Mesendoderm (in vitro differentiated cells): ENCODE measurements around the gene PCA3.

Experiments
- DNase-seq: peaks from one replicate; pipeline ENCODE4 v3.0.0; 2013
- H2AK5ac ChIP-seq: 2 replicates; pipeline ENCODE4 v1.6.1; 2013; ENCODE audit warnings: low read length, inconsistent platforms
- H2BK120ac ChIP-seq: 2 replicates; pipeline ENCODE4 v1.6.1; 2013; ENCODE audit warnings: low read depth, mild to moderate bottlenecking, low read length, moderate library complexity, mixed read lengths
- H2BK15ac ChIP-seq: replicated peaks from 2 replicates; pipeline ENCODE4 v1.6.1; 2013; ENCODE audit warnings: low read depth, mild to moderate bottlenecking, moderate library complexity
- H2BK5ac ChIP-seq: 2 replicates; pipeline ENCODE4 v1.6.1; 2013; ENCODE audit warnings: low read length, inconsistent platforms
- H3K18ac ChIP-seq: 2 replicates; pipeline ENCODE4 v1.6.1; 2013; ENCODE audit warnings: mild to moderate bottlenecking, low read length, mixed read lengths
- H3K23ac ChIP-seq: one replicate; pipeline ENCODE4 v1.6.1; 2013; ENCODE audit warnings: low read length
- H3K27ac ChIP-seq: 2 replicates; pipeline ENCODE4 v1.5.1; 2013; ENCODE audit warnings: low read depth, mild to moderate bottlenecking, inconsistent platforms, low read length, moderate library complexity
- H3K27me3 ChIP-seq: 2 replicates; pipeline ENCODE4 v1.6.1; 2013; ENCODE audit warnings: low read length, control low read depth, mild to moderate bottlenecking, inconsistent platforms; ENCODE audit not compliant: insufficient read depth, poor library complexity
- H3K36me3 ChIP-seq: 2 replicates; pipeline ENCODE4 v1.6.1; 2013; ENCODE audit warnings: low read length, inconsistent platforms; ENCODE audit not compliant: control insufficient read depth, insufficient read depth
- H3K4ac ChIP-seq: one replicate; pipeline ENCODE4 v1.6.1; 2013; ENCODE audit warnings: low read depth, mild to moderate bottlenecking, low read length, moderate library complexity
- H3K4me1 ChIP-seq: 2 replicates; pipeline ENCODE4 v1.6.1; 2013; ENCODE audit warnings: low read depth, low read length, inconsistent platforms; ENCODE audit not compliant: control insufficient read depth
- H3K4me2 ChIP-seq: 2 replicates; pipeline ENCODE4 v1.6.1; 2013; ENCODE audit warnings: low read length
- H3K4me3 ChIP-seq: 2 replicates; pipeline ENCODE4 v1.5.1; 2013; ENCODE audit warnings: mild to moderate bottlenecking, low read length
- H3K56ac ChIP-seq: one replicate; pipeline ENCODE4 v1.6.1; 2013; ENCODE audit warnings: low read length
- H3K79me1 ChIP-seq: 2 replicates; pipeline ENCODE4 v1.6.1; 2013; ENCODE audit warnings: low read length, inconsistent platforms
- H3K79me2 ChIP-seq: 2 replicates; pipeline ENCODE4 v1.6.1; 2013; ENCODE audit warnings: mild to moderate bottlenecking, low read length; ENCODE audit not compliant: control insufficient read depth, insufficient read depth
- H3K9ac ChIP-seq: 2 replicates; pipeline ENCODE4 v1.6.1; 2013; ENCODE audit warnings: low read length, inconsistent platforms
- H4K5ac ChIP-seq: one replicate; pipeline ENCODE4 v1.6.1; 2013; ENCODE audit warnings: low read length
- H4K8ac ChIP-seq: one replicate; pipeline ENCODE4 v1.6.1; 2013; ENCODE audit warnings: low read depth, mild to moderate bottlenecking, control low read depth, low read length, moderate library complexity
- WGBS: extraction: QIAGEN DNeasy Blood & Tissue Kit; methylation state at CpG from one replicate; pipeline ENCODE4 v1.1.7; 2013; ENCODE audit warnings: low lambda C conversion rate, missing lambda C conversion rate; ENCODE audit not compliant: insufficient coverage; ENCODE audit errors: extremely low coverage; 5-methylcytosine and 5-hydroxymethylcytosine counted together

PCA3 gene

GRCh38 chr9:76758476-76758875 lies 5.8 kb upstream of the PCA3 start:
- DNase-seq: no peak
- Histone ChIP-seq H3K79me2 (no peaks in the 10 kb centered on the region), H3K18ac (no peak overlapping the region), H3K23ac (no peak overlapping the region), H3K4me2 (no peak overlapping the region), H3K27ac (no peak overlapping the region), H3K4me3 (no peak overlapping the region), H3K4me1 (no peaks in the 10 kb centered on the region), H2BK120ac (no peak overlapping the region), H3K27me3 (no peaks in the 10 kb centered on the region), H2BK5ac (no peak overlapping the region), H3K4ac (no peak overlapping the region), H2BK15ac (no peak overlapping the region), H3K56ac (no peak overlapping the region), H4K8ac (no peak overlapping the region), H3K9ac (no peak overlapping the region), H2AK5ac (no peak overlapping the region), H3K36me3 (no peaks in the 10 kb centered on the region), H3K79me1 (no peaks in the 10 kb centered on the region), H4K5ac (no peak overlapping the region)
- no CpG with 5 or more reads among the region's 4 CpGs for WGBS

GRCh38 chr9:76759732-76760131 lies 4.5 kb upstream of the PCA3 start:
- Histone ChIP-seq H3K36me3 (no peaks in the 10 kb centered on the region), H3K4ac (no peak overlapping the region), H3K18ac (no peak overlapping the region), H3K27me3 (no peaks in the 10 kb centered on the region), H2BK120ac (no peak overlapping the region), H3K4me2 (no peak overlapping the region), H3K27ac (no peak overlapping the region), H2BK15ac (no peak overlapping the region), H4K5ac (no peak overlapping the region), H2AK5ac (no peak overlapping the region), H3K9ac (no peak overlapping the region), H3K4me3 (no peak overlapping the region), H4K8ac (no peak overlapping the region), H3K23ac (no peak overlapping the region), H3K79me2 (no peaks in the 10 kb centered on the region), H3K79me1 (no peaks in the 10 kb centered on the region), H3K56ac (no peak overlapping the region), H2BK5ac (no peak overlapping the region), H3K4me1 (no peaks in the 10 kb centered on the region)
- no peak for DNase-seq
- WGBS: no CpG with 5 or more reads among the region's 6 CpGs

- Histone ChIP-seq H3K4me2 (no peak overlapping the region), H3K4me3 (no peak overlapping the region), H3K4me1 (no peaks in the 10 kb centered on the region), H3K79me1 (no peaks in the 10 kb centered on the region), H3K56ac (no peak overlapping the region), H3K27me3 (no peaks in the 10 kb centered on the region), H3K4ac (no peak overlapping the region), H4K8ac (no peak overlapping the region), H3K36me3 (no peaks in the 10 kb centered on the region), H3K79me2 (no peaks in the 10 kb centered on the region), H2AK5ac (no peak overlapping the region), H3K23ac (no peak overlapping the region), H2BK120ac (no peak overlapping the region), H3K9ac (no peak overlapping the region), H3K18ac (no peak overlapping the region), H2BK5ac (no peak overlapping the region), H3K27ac (no peak overlapping the region), H2BK15ac (no peak overlapping the region), H4K5ac (no peak overlapping the region)
- DNase-seq: no peak
- WGBS: no CpG with 5 or more reads among the region's 1 CpG
Observed at GRCh38 chr9:76761448-76761847, 2.8 kb upstream of the PCA3 start.

GRCh38 chr9:76766126-76766525 lies 1.9 kb downstream of the PCA3 start:
- H2BK5ac ChIP-seq: no peak overlapping the region
- H3K79me1 ChIP-seq: no peaks in the 10 kb centered on the region
- no peak overlapping the region for H3K23ac ChIP-seq
- H3K56ac ChIP-seq: no peak overlapping the region
- H2BK15ac ChIP-seq: no peak overlapping the region
- no peak overlapping the region for H3K4ac ChIP-seq
- no CpG with 5 or more reads among the region's 3 CpGs for WGBS
- no peak overlapping the region for H2BK120ac ChIP-seq
- H3K18ac ChIP-seq: no peak overlapping the region
- no peak overlapping the region for H2AK5ac ChIP-seq
- H3K4me2 ChIP-seq: no peak overlapping the region
- no peak overlapping the region for H3K9ac ChIP-seq
- no peak overlapping the region for H3K27ac ChIP-seq
- H3K4me3 ChIP-seq: no peak overlapping the region
- H3K36me3 ChIP-seq: no peaks in the 10 kb centered on the region
- H4K8ac ChIP-seq: no peak overlapping the region
- H3K4me1 ChIP-seq: no peaks in the 10 kb centered on the region
- H3K79me2 ChIP-seq: no peaks in the 10 kb centered on the region
- no peaks in the 10 kb centered on the region for H3K27me3 ChIP-seq
- H4K5ac ChIP-seq: no peak overlapping the region
- DNase-seq: no peak

GRCh38 chr9:76772686-76773445 lies 8.6 kb downstream of the PCA3 start:
- Histone ChIP-seq H3K4me3 (no peak overlapping the region), H2AK5ac (no peak overlapping the region), H3K27ac (no peak overlapping the region), H3K27me3 (no peaks in the 10 kb centered on the region), H4K8ac (no peak overlapping the region), H3K79me2 (no peaks in the 10 kb centered on the region), H3K36me3 (no peaks in the 10 kb centered on the region), H3K23ac (no peak overlapping the region), H3K18ac (no peak overlapping the region), H3K4ac (no peak overlapping the region), H2BK15ac (no peak overlapping the region), H3K4me2 (no peak overlapping the region), H3K56ac (no peak overlapping the region), H3K4me1 (no peaks in the 10 kb centered on the region), H2BK120ac (no peak overlapping the region), H3K9ac (no peak overlapping the region), H4K5ac (no peak overlapping the region), H2BK5ac (no peak overlapping the region), H3K79me1 (no peaks in the 10 kb centered on the region)
- no CpG with 5 or more reads among the region's 5 CpGs for WGBS
- DNase-seq: no peak

- no peak overlapping the region for H2BK5ac ChIP-seq
Observed at GRCh38 chr9:76784881-76785280, 20.6 kb downstream of the PCA3 start.

More at GRCh38 chr9:76784881-76785280, 20.6 kb downstream of the PCA3 start:
- no peak overlapping the region for H3K4ac ChIP-seq
- no peak overlapping the region for H3K4me2 ChIP-seq
- no peak overlapping the region for H4K5ac ChIP-seq
- no peak overlapping the region for H3K23ac ChIP-seq
- H3K4me1 ChIP-seq: no peaks in the 10 kb centered on the region
- no peaks in the 10 kb centered on the region for H3K79me1 ChIP-seq
- no peak overlapping the region for H2BK15ac ChIP-seq
- no peak overlapping the region for H4K8ac ChIP-seq
- H3K79me2 ChIP-seq: no peaks in the 10 kb centered on the region
- no peak overlapping the region for H3K9ac ChIP-seq
- H3K27ac ChIP-seq: no peak overlapping the region
- H3K4me3 ChIP-seq: no peak overlapping the region
- no peaks in the 10 kb centered on the region for H3K36me3 ChIP-seq
- no peak overlapping the region for H2BK120ac ChIP-seq
- H3K27me3 ChIP-seq: no peaks in the 10 kb centered on the region
- no peak overlapping the region for H3K18ac ChIP-seq
- no peak for DNase-seq
- H2AK5ac ChIP-seq: no peak overlapping the region
- no peak overlapping the region for H3K56ac ChIP-seq
